ENCODE measurements around the gene NFKBIE. TPM values are rescaled to one million over a fixed set of nuclear protein-coding genes. Genes with fewer than 3 reads are reported as not detected.
"Not testable (repeated sequence)": the region's sequence is repeated elsewhere in the genome, so short reads cannot be mapped to it uniquely, and the experiment has no call there.

The NFKBIE gene
- total RNA-seq, 6 experiments from 2014 or later = 4.2 to 6.7 (median 5.8) TPM

DNA sequence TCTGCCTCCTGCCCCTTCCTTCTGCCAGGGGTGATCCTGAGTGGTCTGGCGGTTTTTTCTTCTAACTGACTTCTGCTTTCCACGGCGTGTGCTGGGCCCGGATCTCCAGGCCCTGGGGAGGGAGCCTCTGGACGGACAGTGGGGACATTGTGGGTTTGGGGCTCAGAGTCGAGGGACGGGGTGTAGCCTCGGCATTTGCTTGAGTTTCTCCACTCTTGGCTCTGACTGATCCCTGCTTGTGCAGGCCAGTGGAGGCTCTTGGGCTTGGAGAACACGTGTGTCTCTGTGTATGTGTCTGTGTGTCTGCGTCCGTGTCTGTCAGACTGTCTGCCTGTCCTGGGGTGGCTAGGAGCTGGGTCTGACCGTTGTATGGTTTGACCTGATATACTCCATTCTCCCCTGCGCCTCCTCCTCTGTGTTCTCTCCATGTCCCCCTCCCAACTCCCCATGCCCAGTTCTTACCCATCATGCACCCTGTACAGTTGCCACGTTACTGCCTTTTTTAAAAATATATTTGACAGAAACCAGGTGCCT, 31.7 kb downstream of the NFKBIE start:
- Mint-ChIP-seq H3K36me3 (ENCODE audit: low read depth) (no peaks in the 10 kb centered on the region), H3K4me3 (no peak overlapping the region), H3K27ac (peak overlapping the region; percentile 87), H3K27me3 (ENCODE audit: insufficient read depth) (peaks cover 2% of the 10 kb centered on the region), H3K4me1 (ENCODE audit: low read depth) (peaks cover 55% of the 10 kb centered on the region), H3K9me3 (no peaks in the 10 kb centered on the region)
- TF ChIP-seq, protein P1, sequence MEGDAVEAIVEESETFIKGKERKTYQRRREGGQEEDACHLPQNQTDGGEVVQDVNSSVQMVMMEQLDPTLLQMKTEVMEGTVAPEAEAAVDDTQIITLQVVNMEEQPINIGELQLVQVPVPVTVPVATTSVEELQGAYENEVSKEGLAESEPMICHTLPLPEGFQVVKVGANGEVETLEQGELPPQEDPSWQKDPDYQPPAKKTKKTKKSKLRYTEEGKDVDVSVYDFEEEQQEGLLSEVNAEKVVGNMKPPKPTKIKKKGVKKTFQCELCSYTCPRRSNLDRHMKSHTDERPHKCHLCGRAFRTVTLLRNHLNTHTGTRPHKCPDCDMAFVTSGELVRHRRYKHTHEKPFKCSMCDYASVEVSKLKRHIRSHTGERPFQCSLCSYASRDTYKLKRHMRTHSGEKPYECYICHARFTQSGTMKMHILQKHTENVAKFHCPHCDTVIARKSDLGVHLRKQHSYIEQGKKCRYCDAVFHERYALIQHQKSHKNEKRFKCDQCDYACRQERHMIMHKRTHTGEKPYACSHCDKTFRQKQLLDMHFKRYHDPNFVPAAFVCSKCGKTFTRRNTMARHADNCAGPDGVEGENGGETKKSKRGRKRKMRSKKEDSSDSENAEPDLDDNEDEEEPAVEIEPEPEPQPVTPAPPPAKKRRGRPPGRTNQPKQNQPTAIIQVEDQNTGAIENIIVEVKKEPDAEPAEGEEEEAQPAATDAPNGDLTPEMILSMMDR (IDR thresholded peaks at IDR 0.05) = no peak
- no peak for DNase-seq

DNA sequence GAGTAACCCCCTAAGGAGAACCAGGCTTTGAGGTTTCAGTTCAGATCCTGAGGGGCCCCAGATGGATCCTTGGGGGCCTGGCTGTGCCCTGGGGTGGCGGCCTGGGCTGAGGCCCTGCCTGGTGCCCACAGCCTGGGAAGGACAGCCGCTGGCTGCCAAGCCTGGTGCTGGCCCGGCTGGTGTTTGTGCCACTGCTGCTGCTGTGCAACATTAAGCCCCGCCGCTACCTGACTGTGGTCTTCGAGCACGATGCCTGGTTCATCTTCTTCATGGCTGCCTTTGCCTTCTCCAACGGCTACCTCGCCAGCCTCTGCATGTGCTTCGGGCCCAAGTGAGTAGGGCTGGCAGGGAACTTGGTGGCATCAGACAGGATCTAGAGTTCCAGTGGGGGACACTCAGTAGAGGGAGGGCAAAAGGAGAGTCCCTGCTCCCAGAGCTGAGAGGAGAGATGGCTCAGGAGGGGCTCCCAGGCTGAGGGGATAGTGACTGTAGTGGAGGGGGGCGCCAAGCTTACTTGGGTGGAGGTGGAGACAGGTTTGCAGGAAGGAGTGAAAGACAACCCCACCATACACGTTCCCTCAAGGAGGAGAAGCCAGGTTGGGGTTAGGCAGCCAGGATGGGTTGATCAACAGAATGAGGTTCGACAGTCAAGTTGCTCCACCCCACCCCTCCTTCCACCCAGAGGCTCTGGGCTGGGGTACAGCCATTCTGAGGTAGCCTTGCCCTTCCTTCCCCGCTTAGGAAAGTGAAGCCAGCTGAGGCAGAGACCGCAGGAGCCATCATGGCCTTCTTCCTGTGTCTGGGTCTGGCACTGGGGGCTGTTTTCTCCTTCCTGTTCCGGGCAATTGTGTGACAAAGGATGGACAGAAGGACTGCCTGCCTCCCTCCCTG, 32.4 kb downstream of the NFKBIE start:
- peaks cover 2% of the 10 kb centered on the region for H3K27me3 Mint-ChIP-seq (ENCODE audit: insufficient read depth)

DNA sequence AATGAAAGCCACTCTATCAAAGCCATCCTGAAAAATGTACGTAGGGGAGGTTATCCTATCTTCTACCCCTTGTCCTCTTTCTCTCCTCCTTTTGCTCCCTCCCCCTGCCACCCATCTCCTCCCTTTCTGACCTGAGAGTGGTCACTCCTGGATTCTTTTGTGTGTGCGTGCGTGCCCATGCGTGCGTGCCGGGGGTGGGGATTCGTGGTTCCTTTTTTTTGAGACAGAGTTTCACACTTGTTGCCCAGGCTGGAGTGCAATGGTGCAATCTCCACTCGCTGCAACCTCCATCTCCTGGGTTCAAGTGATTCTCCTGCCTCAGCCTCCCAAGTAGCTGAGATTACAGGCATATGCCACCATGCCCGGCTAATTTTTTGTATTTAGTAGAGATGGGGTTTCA, 33.9 kb downstream of the NFKBIE start:
- H3K27ac Mint-ChIP-seq; H3K4me3 Mint-ChIP-seq; H3K27me3 Mint-ChIP-seq (ENCODE audit: insufficient read depth); DNase-seq; H3K9me3 Mint-ChIP-seq; H3K36me3 Mint-ChIP-seq (ENCODE audit: low read depth): not testable (repeated sequence)
- peaks cover 45% of the 10 kb centered on the region for H3K4me1 Mint-ChIP-seq (ENCODE audit: low read depth)

More for the DNA sequence above, 32.4 kb downstream of the NFKBIE start:
- TF ChIP-seq, protein P1 (IDR thresholded peaks at IDR 0.05) = no peak
- Mint-ChIP-seq H3K9me3 (no peaks in the 10 kb centered on the region), H3K27ac (peak overlapping the region; percentile 87), H3K4me3 (no peak overlapping the region), H3K36me3 (ENCODE audit: low read depth) (no peaks in the 10 kb centered on the region), H3K4me1 (ENCODE audit: low read depth) (peaks cover 52% of the 10 kb centered on the region)
- DNase-seq = no peak

DNA sequence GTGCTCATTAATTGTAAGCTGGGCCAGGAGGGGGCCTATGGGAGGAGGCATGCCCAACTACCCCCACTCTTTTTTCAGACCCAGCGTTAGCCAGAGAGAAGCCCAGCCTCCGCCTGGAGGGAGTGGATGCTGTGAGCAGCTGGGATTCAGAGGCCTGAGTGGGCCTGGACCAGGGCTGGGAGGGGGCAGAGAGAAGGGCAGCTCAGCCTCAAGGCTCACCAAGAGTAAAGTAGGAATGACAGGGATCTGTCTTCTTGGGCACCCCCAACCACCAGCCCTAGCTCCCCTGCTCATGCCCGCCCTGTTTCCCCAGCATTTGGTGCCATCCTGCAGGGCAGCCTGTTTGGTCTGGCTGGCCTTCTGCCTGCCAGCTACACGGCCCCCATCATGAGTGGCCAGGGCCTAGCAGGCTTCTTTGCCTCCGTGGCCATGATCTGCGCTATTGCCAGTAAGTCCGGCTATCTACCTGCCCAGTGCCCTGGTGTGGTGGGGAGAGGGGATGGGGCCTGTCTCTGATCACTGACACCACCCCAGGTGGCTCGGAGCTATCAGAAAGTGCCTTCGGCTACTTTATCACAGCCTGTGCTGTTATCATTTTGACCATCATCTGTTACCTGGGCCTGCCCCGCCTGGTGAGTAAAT, 35.2 kb downstream of the NFKBIE start:
- Mint-ChIP-seq H3K4me1 (ENCODE audit: low read depth) (peaks cover 36% of the 10 kb centered on the region), H3K36me3 (ENCODE audit: low read depth) (no peaks in the 10 kb centered on the region), H3K4me3 (no peak overlapping the region), H3K9me3 (no peaks in the 10 kb centered on the region), H3K27ac (no peak overlapping the region), H3K27me3 (ENCODE audit: insufficient read depth) (peaks cover 2% of the 10 kb centered on the region)
- TF ChIP-seq, protein P1 (IDR thresholded peaks at IDR 0.05) = no peak
- no peak for DNase-seq

DNA sequence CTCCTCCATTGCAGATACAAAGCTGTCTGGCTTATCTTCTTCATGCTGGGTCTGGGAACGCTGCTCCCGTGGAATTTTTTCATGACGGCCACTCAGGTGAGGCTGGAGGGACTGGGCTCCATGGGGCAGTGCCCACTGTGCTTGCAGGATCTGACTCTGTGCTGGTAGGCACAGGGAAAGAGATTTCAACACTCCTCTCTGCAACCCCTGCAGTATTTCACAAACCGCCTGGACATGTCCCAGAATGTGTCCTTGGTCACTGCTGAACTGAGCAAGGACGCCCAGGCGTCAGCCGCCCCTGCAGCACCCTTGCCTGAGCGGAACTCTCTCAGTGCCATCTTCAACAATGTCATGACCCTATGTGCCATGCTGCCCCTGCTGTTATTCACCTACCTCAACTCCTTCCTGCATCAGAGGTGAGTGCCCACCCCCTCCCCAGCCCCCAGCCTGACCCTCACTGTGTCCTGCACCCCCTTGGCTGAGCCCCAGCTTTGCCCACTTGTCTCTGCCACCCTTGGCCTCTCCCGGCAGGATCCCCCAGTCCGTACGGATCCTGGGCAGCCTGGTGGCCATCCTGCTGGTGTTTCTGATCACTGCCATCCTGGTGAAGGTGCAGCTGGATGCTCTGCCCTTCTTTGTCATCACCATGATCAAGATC, 35.8 kb downstream of the NFKBIE start:
- Mint-ChIP-seq H3K27ac (no peak overlapping the region), H3K4me3 (no peak overlapping the region), H3K27me3 (ENCODE audit: insufficient read depth) (peaks cover 2% of the 10 kb centered on the region), H3K4me1 (ENCODE audit: low read depth) (peaks cover 34% of the 10 kb centered on the region), H3K36me3 (ENCODE audit: low read depth) (no peaks in the 10 kb centered on the region), H3K9me3 (no peaks in the 10 kb centered on the region)
- TF ChIP-seq, protein P1 (IDR thresholded peaks at IDR 0.05) = no peak
- DNase-seq = no peak

All from HFFc6 (cell line).